HG03439 (cell line): ENCODE results near the gene LSMEM2.

ENCODE experiments used
- ATAC-seq: cut with Tn5 transposase; IDR thresholded peaks from one replicate; pipeline ENCODE4 v1.9.1; 2021; ENCODE audit warnings: mild to moderate bottlenecking, moderate library complexity; ENCODE audit not compliant: unreplicated experiment

LSMEM2 gene

DNA sequence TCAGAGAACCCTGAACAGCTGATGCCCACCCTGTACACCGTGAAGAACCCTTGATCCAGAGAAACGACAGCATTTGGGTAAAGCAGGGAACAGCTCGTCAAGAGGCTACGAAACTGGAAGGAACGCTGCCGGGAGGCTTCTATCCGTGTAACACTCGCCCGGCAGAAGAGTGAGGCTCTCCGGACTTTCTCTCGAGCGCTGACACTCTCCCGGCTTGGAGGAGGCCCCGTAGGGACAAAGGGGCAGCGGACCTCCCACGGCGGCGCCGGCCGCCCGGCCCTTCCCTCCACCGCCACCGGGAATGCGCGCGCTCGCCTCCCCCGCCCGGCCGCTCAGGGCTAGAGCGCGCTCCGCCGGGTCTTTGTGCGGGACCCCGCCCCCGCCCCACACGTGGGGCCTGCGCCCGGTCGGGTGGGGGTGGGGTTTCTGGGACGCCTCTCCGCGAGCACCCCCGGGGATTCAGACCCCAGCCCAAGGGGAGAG, 42.0 kb downstream of the LSMEM2 start:
- peak; percentile 38 for ATAC-seq

- ATAC-seq: peak; percentile 80
These were observed 42.6 kb downstream of the LSMEM2 start for GRCh38 chr3:50321336-50322114.

- ATAC-seq: no peak
These were observed 43.2 kb downstream of the LSMEM2 start for GRCh38 chr3:50322115-50322385.

DNA sequence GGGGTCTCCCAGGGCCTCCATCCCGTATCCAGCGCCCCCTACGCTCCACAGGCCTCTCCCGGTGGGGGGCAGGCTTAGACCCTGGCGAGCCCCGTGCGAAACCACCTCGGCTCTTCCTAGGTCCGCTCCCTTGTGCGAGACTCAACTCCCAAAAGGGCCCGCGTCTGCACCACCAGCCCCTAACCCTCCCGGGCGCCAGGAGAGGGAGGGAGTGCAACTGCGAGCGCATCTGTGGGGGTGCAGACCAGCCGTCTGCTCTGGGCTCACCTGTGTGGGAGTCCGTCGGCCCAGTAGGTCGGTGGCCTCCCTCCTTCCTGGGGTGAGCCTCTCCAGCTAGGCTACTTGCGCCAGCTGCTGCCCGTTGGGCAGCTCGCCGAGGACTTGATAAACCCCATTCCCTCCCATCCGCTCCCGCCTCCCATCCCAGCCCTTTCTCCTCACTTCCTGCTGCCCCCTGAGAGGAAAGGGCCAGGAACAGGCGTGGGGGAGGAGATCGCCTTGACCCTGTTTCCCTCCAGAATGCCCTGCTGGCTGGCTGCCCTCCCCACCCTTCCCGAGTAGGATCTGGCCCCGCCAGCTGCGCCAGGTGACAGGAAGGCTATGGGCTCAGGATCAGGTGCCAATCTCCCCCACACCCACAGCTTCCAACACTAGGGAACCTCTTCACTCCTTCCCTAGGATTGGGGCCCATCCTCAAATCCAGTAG, 43.7 kb downstream of the LSMEM2 start, which contains the start of gene HYAL2:
Gene HYAL2, minus strand, starts transcription at position 360 of the 706 bp plus-strand sequence. CDS start 2,256 bp downstream, outside the sequence.
- no peak for ATAC-seq

DNA sequence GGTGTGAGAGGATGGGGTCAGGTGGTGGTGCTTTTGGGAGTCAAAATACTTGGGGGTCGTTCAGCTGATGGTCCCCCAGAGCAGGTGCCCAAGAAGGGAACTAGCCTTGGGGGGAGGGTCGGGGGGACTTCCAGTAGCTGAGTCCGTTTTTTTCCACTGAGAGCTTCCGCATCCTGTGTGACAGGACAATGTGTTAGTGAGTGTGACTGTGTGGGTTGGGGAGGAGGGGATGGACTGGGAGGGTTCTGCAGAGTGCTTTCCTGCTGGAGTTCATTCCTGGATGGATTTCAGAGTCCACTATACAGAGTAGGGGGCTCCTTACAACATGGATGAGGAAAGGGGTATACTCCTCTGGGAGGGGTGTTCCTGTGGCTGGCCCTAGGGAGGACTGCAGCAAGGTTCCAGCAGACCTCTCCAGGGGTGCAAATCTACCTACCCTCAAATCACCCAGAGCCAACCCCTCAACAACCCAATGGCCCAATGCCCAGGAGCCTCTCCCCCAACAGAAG, 44.3 kb downstream of the LSMEM2 start:
- ATAC-seq: no peak

DNA sequence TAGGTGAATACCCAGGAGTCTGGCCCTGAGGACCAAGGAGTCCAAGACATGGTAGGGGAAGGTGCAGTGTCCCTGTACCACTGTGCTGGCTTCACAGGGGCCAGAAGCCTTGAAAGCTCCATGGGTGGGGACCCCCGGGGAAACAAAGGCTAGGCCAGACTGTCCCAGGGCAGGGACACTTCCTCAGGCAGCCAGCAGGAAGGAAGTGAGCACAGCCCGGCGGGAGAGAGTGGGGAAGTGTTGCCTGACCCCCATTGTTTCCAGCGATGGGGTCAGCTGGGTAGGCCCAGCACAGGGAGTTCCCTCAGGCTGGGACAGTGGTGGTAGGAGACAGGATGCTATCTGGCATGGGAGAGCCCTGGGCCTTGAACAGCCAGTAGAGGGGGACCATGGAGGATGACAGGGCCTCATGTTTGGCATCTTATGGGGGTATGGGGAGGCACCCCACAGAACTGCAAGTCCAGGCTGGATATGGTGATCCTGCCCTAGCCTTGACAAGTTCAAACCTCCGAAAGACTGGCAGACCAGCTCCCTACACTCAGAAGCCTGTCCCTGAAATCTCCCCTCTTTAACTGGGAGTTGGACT, 44.8 kb downstream of the LSMEM2 start:
- ATAC-seq: no peak

- no peak for ATAC-seq
These were observed 45.6 kb downstream of the LSMEM2 start for GRCh38 chr3:50324351-50325112.

GRCh38 chr3:50325113-50325480, 46.2 kb downstream of the LSMEM2 start:
- ATAC-seq: no peak

DNA sequence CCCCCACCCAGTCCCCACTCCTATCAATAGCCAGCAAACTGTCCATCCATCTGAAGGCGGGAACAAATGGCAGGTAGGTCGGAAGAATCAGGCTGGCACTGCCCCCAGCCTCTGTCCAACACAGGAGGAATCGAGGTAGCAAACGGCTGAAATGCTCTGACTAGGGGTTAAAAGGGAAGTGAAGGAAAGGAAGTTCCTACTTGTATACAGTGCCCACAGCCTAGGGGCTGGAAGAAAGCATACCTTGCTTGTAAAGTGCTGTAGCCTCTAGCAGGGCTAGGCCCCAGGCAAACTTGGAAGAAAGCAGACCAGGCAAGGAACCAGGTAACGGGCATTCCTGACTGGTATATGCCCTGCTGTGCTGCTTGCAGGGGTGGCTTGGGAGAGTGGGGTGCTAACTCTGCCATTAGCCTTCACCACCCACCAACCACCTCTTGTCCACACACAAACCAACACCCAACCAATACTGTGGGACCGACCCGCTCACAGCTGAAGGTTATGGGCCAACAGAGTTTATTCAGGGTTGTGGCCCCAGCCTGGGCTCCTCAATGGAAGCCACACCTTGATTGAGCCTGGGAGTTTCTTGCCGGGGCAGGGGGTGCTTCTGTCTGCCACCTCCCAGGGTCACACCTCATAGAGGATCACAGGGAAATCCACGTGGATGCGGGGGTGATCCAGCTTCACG, 46.8 kb downstream of the LSMEM2 start:
- ATAC-seq: no peak

- ATAC-seq: no peak
These were observed 47.3 kb downstream of the LSMEM2 start for GRCh38 chr3:50326182-50326541.

DNA sequence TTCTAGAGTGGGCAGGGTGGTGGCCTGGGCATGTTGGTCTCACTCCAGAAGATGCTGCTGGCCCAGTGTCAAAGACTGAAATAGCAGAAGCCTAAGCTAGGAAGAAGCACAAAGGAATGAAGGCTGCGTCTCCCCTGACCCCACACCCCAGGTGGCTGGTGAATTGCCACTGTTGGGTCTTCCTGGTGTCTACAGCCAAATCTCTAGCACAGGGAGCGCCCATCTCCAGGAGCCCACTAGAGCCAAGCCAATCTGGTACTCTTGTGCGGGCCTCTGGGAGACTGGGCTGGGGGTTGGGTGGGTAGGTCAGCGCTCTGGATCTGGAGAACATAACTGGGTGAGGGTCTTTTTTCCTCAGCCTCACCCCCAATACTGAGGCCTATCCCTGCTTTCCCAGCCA, 48.2 kb downstream of the LSMEM2 start:
- no peak for ATAC-seq

DNA sequence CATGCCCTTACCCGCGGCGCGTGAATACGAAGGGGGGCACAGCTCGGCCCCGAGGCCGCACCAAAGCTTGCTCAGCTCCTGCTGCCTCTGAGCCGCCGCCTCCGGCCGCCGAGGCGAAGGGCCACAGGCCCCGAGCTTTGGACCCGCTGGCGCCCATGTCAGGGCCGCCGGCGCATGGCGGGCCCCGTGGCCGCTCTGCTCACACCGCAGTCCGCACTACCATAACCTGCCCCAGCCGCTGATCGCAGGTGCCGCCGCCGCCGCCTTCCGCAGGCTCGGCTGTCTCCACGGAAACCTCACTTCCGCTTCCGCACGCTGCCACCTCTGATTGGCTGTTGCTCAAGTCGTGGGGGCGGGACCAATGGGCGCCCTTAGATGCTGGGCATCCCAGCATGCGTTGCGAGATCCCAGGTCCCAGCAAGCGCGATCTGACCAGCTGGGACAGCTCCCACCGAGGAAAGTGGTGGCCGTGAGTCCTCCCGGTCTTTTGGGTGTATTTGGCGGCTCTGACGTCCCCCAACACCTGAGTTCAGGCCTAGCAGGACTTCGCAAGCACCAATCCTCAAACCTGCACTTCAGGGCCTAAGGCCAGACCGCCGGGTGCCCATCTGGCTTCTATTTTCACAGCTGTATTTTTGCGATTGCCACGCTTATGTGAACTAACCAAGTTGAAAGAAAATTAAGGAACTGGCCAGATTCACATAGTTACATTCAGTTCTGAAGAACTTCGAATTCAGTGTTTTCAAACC, 49.2 kb downstream of the LSMEM2 start, which contains the start of gene TUSC2:
Gene TUSC2, minus strand, starts transcription at position 281 of the 749 bp plus-strand sequence. Its CDS starts 124 bp downstream, at position 157.
- ATAC-seq: peak; percentile 76

DNA sequence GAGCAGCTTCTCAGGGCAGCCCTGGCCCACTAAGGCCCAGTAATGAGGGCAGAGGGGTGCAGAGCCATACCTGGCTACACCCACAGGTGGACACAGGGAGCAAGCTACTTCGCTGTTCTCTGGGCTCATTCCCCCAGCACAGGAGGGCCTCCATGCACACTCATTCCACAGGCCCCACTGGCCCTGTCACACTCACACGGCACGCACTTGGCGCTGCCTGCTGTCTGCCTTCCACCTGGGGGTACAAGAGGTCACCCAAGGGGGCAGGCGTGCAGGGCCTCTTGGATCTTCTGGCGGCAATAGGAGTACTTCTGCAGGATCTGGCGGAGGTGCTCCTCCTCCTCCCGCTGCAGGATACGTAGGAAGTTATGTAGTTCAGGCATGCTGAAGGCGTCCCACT, 51.4 kb downstream of the LSMEM2 start:
- no peak for ATAC-seq

DNA sequence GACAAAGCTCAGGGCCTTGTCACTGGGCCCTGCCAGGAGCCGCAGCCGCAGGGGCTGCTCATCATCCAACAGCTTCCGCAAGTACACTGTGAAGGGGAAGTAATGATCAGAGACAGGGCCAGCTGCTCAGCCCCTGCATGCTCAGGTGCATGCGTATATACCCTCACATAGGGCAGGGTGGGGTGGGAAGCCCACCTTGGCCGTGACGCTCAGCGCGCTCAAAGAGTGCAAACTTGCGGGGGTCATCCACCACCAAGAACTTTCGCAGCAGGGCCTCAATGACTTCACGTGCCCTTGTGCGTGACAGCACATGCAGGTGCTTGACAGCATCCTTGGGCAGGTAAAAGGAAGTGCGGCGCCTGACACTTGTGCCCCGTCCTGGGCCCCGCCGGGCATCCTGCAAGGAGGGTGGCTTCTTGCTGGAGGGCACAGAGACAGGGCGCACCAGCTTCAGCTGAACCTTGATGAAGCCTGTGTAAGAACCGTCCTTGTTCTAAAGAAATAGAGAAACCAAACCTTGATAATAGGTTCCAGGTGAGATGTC, 52.5 kb downstream of the LSMEM2 start:
- ATAC-seq: no peak

GRCh38 chr3:50333744-50334328, 54.9 kb downstream of the LSMEM2 start:
- no peak for ATAC-seq

DNA sequence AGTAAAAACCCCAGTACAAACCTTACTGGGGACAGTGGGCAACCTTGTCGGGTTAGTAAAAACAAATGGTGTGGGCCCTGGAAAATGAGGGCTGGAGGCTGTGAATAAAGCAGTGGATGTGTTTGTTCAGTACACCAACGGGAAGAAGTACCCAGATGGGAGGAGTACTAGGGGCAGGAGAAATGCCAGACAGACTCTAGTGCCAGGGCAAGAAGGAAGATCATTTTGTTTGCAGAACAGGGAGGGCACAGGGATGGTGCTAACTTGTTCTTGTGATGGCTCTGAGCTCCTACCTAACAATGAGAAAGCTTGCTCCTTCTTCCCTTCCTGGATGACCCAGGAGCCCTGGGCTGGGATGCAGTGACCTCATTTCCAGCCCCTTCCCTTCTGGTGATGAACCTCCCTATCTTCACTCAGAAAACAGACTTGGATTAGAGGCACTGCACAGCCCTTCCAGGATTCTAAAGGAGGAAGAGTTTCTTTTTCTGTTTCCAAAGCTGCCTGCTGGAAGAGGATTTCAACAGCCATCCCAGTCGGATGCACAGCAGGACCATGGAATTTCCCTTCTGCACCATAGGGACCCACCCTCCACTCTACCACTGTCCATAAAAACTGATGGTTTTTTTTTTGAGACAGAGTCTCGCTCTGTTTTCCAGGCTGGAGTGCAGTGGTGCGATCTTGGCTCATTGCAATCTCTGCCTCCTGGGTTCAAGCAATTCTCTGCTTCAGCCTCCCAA, 55.6 kb downstream of the LSMEM2 start:
- ATAC-seq: no peak

- ATAC-seq: peak; percentile 31
These were observed 57.7 kb downstream of the LSMEM2 start for GRCh38 chr3:50336452-50337174.
